GM23338 (cell line): ENCODE measurements around the gene RECQL5. TPM values are rescaled to one million over a fixed set of nuclear protein-coding genes. Genes with fewer than 3 reads are reported as not detected.
A peak's percentile ranks its signal among the peaks of the same experiment; 100 is the strongest.

Source experiments
- ATAC-seq: fragments of 200-7000 bp; cut with Tn5 transposase; 3 replicates; pipeline ENCODE4 v1.9.1; 2020
- DNase-seq: peaks from one replicate; pipeline ENCODE4 v3.0.0-alpha.2; 2015; ENCODE audit warnings: low spot score
- H2AFZ ChIP-seq: fragments of 200-600 bp; sonication (generic); 2 replicates; pipeline ENCODE4 v1.8.0; 2016; ENCODE audit warnings: antibody characterized with exemption, mild to moderate bottlenecking, moderate library complexity
- H3F3A ChIP-seq: fragments of 200-600 bp; sonication (generic); replicated peaks from 2 replicates; pipeline ENCODE4 v1.8.0; 2017; ENCODE audit warnings: antibody characterized with exemption, mixed run types, low read depth
- H3K27ac ChIP-seq: fragments of 200-600 bp; sonication (generic); 2 replicates; pipeline ENCODE4 v1.6.1; 2016; ENCODE audit warnings: low read depth
- H3K27me3 ChIP-seq: fragments of 200-600 bp; sonication (generic); 2 replicates; pipeline ENCODE4 v1.8.0; 2016; ENCODE audit warnings: mild to moderate bottlenecking, mixed run types, moderate library complexity; ENCODE audit not compliant: insufficient read depth
- H3K36me3 ChIP-seq: fragments of 200-600 bp; sonication (generic); 2 replicates; pipeline ENCODE4 v1.8.0; 2016; ENCODE audit warnings: mild to moderate bottlenecking; ENCODE audit not compliant: insufficient read depth
- H3K4me1 ChIP-seq: fragments of 200-600 bp; sonication (generic); 2 replicates; pipeline ENCODE4 v1.8.0; 2016; ENCODE audit warnings: mild to moderate bottlenecking, moderate library complexity; ENCODE audit not compliant: insufficient read depth
- H3K4me2 ChIP-seq: fragments of 200-600 bp; sonication (generic); 2 replicates; pipeline ENCODE4 v1.7.1; 2017; ENCODE audit warnings: mixed run types
- H3K4me3 ChIP-seq: fragments of 200-600 bp; sonication (generic); 2 replicates; pipeline ENCODE4 v1.6.1; 2016; ENCODE audit warnings: mixed run types
- H3K79me2 ChIP-seq: fragments of 200-600 bp; sonication (generic); replicated peaks from 2 replicates; pipeline ENCODE4 v1.8.0; 2017; ENCODE audit warnings: mild to moderate bottlenecking; ENCODE audit not compliant: insufficient read depth
- H3K9me2 ChIP-seq: fragments of 200-600 bp; sonication (generic); 2 replicates; pipeline ENCODE4 v1.8.0; 2017; ENCODE audit not compliant: insufficient read depth
- H4K20me1 ChIP-seq: fragments of 200-600 bp; sonication (generic); replicated peaks from 2 replicates; pipeline ENCODE4 v1.8.0; 2017; ENCODE audit warnings: mild to moderate bottlenecking; ENCODE audit not compliant: insufficient read depth
- H3K27ac Mint-ChIP-seq: 2 replicates; pipeline ENCODE4 v1.8.0; 2020; ENCODE audit warnings: inconsistent platforms, mild to moderate bottlenecking, moderate library complexity, mixed read lengths
- H3K27me3 Mint-ChIP-seq: 3 replicates; pipeline ENCODE4 v1.8.0; 2022; ENCODE audit warnings: low read depth, mild to moderate bottlenecking, moderate library complexity, mixed read lengths, inconsistent platforms; ENCODE audit not compliant: insufficient read depth, poor library complexity
- H3K36me3 Mint-ChIP-seq: 3 replicates; pipeline ENCODE4 v1.8.0; 2021; ENCODE audit warnings: low read depth, mild to moderate bottlenecking, inconsistent platforms, moderate library complexity, mixed read lengths
- H3K4me1 Mint-ChIP-seq: 3 replicates; pipeline ENCODE4 v1.8.0; 2020; ENCODE audit warnings: mild to moderate bottlenecking, inconsistent platforms, mixed read lengths
- H3K4me3 Mint-ChIP-seq: 3 replicates; pipeline ENCODE4 v1.8.0; 2021; ENCODE audit warnings: moderate library complexity, mild to moderate bottlenecking, inconsistent platforms, mixed read lengths
- H3K9me3 Mint-ChIP-seq: 3 replicates; pipeline ENCODE4 v1.8.0; 2020; ENCODE audit warnings: moderate library complexity, mild to moderate bottlenecking, inconsistent platforms, mixed read lengths
- CREB1 ChIP-seq: fragments of 250-450 bp; sonication (Bioruptor Pico); IDR thresholded peaks from 2 replicates; pipeline ENCODE4 v1.5.0; 2020; ENCODE audit warnings: low read depth, mild to moderate bottlenecking, moderate library complexity
- CTCF ChIP-seq, 2 experiments: fragments of 200-600 bp in 1 of 2; sonication (generic) in 1 of 2; conservative IDR thresholded peaks; 2 replicates each; pipeline versions ENCODE4 v1.5.1 to v1.6.1; 2016 to 2017; ENCODE audit warnings: antibody characterized with exemption in 2 of 2, low read depth in 2 of 2, mild to moderate bottlenecking in 2 of 2, moderate library complexity in 1 of 2
- EZH2 ChIP-seq: fragments of 200-600 bp; sonication (generic); IDR thresholded peaks from one replicate; pipeline ENCODE4 v1.8.0; 2017; ENCODE audit warnings: antibody characterized with exemption, mild to moderate bottlenecking, low read depth; ENCODE audit not compliant: unreplicated experiment
- JUNB ChIP-seq: IDR thresholded peaks from one replicate; pipeline ENCODE4 v1.6.1; 2016; ENCODE audit warnings: antibody characterized with exemption; ENCODE audit not compliant: unreplicated experiment
- POLR2AphosphoS5 ChIP-seq: IDR thresholded peaks from 2 replicates; pipeline ENCODE4 v1.6.1; 2016; ENCODE audit warnings: antibody characterized with exemption, low read depth
- ZNF462 ChIP-seq: fragments of 250-450 bp; sonication (Bioruptor Pico); IDR thresholded peaks from 2 replicates; pipeline ENCODE4 v1.5.0; 2020; ENCODE audit warnings: mild to moderate bottlenecking, moderate library complexity
- polyA plus RNA-seq: library from polyadenylated mRNA; unstranded; fragments of >200 nt; fragmentation: Nextera tagmentation; extraction: Ambion mirVana; gene quantifications from 2 replicates; pipeline ENCODE4 v1.2.1, GENCODE V29; 2016
- total RNA-seq: library from RNA; depleted of rRNA; stranded (reverse); fragments of >200 nt; shearing (Covaris generic); gene quantifications from 2 replicates; pipeline ENCODE4 v1.2.3, GENCODE V29; 2014

RECQL5 gene
- total and polyA plus RNA-seq, 2 experiments from 2014 or later, result 20.0 to 23.3 TPM

- TF ChIP-seq ZNF462 (CRISPR knock-in tag), result no peak
- TF ChIP-seq CREB1 (CRISPR knock-in tag), result no peak
These were observed 50.3 kb downstream of the RECQL5 start (continued) for GRCh38 chr17:75616521-75617122.

GRCh38 chr17:75615301-75615700 is 51.7 kb downstream of the RECQL5 start:
- TF ChIP-seq JUNB (no peak), POLR2AphosphoS5 (no peak), CTCF (conservative IDR thresholded peaks at IDR 0.05; ENCODE audit: low read depth in 2 of 2) (peak in 1 of 2 experiments; percentile 55; a peak in 2 of 4 replicates), EZH2 (no peak)
- no peaks in the 10 kb centered on the region for H3K27me3 ChIP-seq
- no peaks in the 10 kb centered on the region; the same call in 2 of the 3 replicates for H3K9me3 Mint-ChIP-seq
- H3K27ac Mint-ChIP-seq, result no peak overlapping the region
- no peak for DNase-seq
- no peaks in the 10 kb centered on the region for H3K4me1 ChIP-seq
- no peaks in the 10 kb centered on the region for H3K36me3 ChIP-seq
- no peaks in the 10 kb centered on the region for H3F3A ChIP-seq
- no peak overlapping the region for H2AFZ ChIP-seq
- no peaks in the 10 kb centered on the region for H4K20me1 ChIP-seq
- peaks cover 3% of the 10 kb centered on the region; the same call in 1 of the 3 replicates for H3K4me1 Mint-ChIP-seq
- H3K4me3 Mint-ChIP-seq, result no peak overlapping the region
- H3K79me2 ChIP-seq, result no peaks in the 10 kb centered on the region
- H3K36me3 Mint-ChIP-seq, result no peaks in the 10 kb centered on the region
- H3K27me3 Mint-ChIP-seq, result peaks cover 11% of the 10 kb centered on the region
- H3K27ac ChIP-seq, result no peak overlapping the region
- H3K4me3 ChIP-seq, result no peak overlapping the region
- ATAC-seq, result peak; percentile 2; the same call in 1 of the 3 replicates
- no peaks in the 10 kb centered on the region for H3K9me2 ChIP-seq
- no peak overlapping the region for H3K4me2 ChIP-seq
